ENCODE measurements around the gene GRM4.

Gene GRM4

DNA sequence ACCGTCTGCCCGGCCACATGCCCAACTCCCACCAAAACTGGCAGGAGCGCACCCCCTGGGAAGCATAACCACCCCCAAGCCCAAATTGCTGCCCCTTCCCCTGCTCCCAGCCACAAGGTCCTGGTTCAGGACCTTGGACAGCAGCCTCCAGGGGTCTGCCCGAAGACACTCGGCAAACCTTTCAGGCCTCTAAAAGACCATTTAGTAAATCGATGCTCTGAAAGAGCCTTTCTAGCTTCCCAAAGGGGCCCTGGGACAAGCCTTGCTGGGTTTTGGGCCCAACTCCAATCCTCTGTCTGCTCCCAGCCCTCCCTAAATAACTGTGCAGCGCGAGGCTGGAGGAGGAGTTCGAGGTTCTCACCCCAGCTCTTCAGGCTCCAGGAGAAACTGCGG, 30.5 kb downstream of the GRM4 start:
- Histone ChIP-seq H3K27ac (no peak overlapping the region), H3K4me3 (no peak overlapping the region)

DNA sequence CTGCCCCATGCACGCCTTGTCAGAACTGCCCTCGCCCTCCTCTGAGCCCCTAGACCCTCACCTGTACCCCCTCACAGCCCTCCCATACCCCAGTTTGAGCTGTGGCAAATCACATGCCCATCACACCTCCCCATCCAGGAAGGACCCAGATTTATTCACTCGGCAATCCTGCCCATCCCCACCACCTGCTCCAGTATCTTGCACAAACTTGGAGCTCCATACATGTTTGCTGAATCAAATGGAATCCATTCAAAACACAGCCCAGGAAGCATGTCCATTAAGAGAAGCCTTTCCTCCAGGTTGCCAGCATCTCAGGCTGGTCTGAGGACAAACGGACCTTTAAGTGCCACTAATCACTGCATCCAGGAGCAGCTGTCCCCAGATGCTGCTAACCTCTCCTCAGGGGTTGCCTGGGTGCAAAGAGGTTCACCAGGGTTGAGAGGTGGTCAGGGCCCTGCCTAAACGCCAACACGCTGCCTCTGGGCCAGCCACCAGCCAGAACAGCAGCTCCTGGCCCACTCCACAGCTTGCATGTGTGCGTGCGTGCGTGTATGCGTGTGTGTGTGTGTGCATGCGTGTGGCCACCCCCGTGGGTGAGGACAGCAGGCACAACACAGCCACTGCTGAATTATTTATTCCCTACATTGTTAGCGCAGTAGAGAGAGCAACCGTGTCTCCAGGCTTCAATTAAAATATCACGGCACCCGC, 31.0 kb downstream of the GRM4 start:
- H3K27ac ChIP-seq, result no peak overlapping the region

DNA sequence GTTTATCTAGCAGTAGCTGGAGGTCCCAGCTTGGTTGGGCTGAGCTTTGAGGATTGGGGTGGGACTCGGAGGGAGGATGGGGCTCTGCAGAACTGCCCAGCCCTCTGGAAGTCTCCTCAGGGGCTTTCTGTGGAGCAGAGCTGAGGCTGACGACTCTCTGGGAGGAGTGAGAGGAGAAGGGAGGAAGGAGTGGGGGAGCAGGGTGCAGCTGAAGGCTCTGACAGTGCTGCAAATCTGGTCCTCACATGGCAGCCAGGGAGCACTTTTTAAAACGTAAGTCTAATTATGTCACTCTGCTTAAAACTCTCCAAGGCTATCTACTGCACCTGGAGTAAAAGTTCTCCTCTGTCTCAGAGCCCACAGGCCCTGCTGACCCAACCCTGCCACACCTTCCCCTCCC, 32.4 kb downstream of the GRM4 start:
- Histone ChIP-seq H3K27ac (no peak overlapping the region), H3K4me3 (no peak overlapping the region)

More for the DNA sequence above, 31.0 kb downstream of the GRM4 start:
- no peak overlapping the region for H3K4me3 ChIP-seq

DNA sequence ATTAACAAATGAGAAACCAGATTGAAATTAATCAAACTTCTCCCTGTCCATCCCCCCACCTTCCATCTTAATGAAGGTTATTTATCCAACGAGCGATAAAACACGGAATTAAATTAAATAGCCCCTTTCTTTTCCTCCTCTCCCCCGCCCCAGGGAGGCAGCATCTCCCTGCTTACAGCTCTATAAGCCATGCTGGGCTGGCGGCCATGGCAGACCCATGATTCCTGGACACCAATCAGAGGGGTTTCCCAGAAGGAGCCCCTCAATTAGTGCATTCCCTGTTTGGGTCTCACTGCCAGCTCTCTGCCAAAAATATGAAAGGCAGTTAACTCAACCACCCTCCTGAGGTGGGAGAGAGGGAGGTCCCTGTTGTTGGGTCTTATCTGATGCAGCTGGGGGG, 33.8 kb downstream of the GRM4 start:
- no peak overlapping the region for H3K4me3 ChIP-seq

DNA sequence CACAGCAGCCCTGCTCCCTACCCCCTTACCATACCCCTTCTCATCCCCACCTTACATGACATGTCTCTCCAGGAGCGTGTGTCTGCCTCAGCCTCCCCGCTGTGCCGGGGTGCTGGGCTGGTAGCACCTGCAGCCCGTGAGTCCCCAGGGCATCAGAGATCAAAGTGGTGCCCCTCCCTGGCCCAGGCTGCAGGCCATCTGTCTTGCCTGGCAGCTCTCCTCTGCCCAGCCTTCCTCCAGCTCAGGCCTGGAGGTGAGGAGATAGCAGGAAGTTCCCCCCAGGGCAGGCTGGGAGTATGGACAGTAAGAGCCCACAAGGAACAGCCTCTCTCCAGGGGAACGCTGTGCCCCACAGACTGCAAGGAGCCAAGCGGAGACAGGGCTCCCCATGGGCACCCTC, 35.3 kb downstream of the GRM4 start:
- no peak overlapping the region for H3K27ac ChIP-seq
- no peak overlapping the region for H3K4me3 ChIP-seq

More for the DNA sequence above, 33.8 kb downstream of the GRM4 start:
- H3K27ac ChIP-seq, result no peak overlapping the region

DNA sequence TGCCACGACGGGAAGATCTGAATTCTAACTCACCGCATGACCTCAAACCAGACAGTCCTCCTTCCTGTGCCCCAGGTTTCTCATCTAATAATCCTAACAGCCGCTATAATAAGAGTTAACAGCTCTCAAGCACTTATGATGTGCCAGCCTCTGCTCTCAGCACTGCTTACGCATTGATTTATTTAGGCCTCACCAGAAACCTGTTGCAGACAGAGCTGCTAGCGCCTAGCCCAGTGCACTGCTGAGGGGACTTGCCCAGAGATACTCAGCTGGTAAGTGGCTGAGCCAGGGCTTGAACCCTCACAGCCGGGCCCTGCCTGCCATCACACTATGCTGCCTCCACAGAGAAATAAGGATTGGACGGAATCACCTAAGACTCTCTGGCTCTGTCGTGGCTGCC, 37.7 kb downstream of the GRM4 start:
- H3K27ac ChIP-seq, result no peak overlapping the region
- no peak overlapping the region for H3K4me3 ChIP-seq

DNA sequence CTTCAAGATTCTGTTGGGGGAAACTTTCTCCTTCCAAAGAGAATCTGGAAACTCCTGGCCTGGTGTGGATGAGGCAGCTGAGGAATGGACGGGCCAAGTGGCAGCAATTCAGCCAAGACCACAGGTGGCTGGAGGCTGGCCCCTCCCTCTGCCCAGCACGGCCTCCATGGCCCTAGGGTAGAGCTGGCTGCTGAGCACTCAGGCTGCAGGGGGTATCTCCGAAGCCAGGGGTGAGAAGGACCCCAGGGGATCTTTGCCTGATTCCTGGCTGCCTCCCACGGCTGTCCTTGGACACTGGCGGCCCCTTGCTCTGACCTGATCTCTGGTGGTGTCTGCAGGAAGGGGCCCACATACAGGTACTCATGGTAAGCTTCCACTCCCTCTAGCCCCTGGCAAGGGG, 39.0 kb downstream of the GRM4 start:
- no peak overlapping the region for H3K4me3 ChIP-seq
- no peak overlapping the region for H3K27ac ChIP-seq

DNA sequence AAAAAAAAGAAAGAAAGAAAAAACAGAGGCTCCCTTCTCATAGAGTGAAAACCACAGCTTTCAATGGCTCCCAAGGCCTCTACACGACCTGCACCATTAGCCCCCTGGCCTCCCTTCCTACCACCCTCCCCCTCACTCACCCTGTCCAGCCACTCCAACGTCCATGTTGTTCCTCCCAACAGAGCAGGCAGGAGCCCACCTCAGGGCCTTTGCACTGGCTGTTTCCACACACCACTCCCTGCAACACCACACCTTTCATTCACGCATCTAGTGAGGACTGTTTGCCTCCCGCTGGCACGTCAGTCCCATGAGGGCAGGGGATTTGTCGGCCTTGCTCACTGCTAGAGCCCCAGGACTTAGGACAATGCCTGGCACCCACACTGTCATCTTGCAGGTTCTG, 39.5 kb downstream of the GRM4 start:
- no peak overlapping the region for H3K4me3 ChIP-seq
- H3K27ac ChIP-seq, result no peak overlapping the region

DNA sequence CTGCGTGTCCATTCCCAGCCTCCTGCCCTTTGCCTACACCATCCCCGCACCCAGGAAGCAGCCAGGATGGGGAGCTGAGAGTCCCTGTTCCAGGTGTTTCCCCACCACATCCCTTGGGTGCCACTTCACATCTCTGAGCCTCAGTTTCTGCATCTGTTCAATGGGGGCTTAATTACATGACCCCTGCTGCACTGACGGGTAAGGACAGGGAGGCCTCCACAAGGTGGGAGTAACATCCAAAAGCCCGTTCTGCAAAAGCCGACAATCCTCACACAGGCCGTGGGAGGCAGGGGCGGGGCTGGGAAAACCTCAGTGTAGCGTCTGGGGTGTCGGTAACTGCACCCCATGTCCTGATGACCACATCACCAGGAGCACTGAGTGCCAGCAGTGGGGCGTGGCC, 41.3 kb downstream of the GRM4 start:
- Histone ChIP-seq H3K4me3 (no peak overlapping the region), H3K27ac (no peak overlapping the region)

DNA sequence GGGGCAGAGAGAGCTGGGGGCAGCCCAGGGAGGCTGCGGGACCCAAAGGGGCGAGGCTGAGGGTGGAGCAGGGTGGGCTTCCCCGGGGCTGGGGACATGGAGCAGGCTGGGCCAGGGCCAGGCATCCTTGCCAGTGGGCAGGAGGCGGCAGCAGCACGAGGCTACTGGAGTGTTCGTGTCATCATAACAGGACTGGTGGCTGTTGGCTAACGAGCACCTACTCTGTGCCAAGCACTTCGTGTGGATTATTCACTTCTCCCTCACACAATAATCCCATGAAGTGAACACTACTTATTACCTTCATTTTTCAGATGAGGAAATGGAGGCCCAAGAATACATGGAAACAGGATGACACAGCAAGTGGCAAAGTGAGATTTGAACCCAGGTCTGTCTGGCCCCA, 41.7 kb downstream of the GRM4 start:
- Histone ChIP-seq H3K4me3 (no peak overlapping the region), H3K27ac (no peak overlapping the region)

DNA sequence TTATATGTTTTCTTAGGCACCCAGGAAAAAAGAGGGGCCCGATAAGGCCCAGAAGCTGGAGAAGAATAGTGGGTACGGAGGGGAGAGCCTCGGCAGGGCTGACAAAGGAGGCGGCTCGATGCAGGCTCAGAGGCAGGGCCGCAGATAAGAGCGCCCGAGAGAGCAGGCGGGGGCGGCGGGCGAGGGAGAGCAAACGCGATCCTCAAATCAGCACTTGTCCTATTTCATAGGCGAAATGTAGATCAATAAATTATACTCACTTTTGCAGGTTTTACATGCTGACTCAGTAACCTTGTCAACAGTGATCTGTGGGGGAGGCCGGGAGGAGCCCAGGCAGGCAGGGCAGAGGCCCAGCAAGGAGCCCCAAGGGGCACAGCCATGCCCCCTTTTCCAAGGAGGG, 42.6 kb downstream of the GRM4 start:
- H3K4me3 ChIP-seq, result no peak overlapping the region
- H3K27ac ChIP-seq, result peak overlapping the region in 1 of 21 experiments; percentile 13

DNA sequence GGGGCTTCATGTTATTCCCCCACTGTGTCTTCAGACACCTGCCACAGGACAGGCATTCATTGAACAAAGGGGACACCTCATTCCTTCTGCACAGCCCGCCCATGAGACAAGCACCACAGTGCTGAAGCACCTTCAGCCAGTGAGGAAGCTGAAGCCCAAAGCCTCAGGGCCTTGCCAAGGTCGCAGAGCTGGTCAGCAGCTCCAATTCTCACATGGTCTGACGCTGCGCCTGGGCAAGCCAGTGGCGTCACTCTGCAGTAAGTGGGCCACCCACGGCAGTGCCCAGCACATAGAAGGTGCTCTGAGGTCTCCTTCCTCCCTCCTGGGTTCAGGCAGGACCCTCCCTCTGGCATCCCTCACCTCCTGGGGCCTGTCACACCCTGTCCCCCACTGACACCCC, 43.2 kb downstream of the GRM4 start:
- Histone ChIP-seq H3K27ac (no peak overlapping the region), H3K4me3 (no peak overlapping the region)

DNA sequence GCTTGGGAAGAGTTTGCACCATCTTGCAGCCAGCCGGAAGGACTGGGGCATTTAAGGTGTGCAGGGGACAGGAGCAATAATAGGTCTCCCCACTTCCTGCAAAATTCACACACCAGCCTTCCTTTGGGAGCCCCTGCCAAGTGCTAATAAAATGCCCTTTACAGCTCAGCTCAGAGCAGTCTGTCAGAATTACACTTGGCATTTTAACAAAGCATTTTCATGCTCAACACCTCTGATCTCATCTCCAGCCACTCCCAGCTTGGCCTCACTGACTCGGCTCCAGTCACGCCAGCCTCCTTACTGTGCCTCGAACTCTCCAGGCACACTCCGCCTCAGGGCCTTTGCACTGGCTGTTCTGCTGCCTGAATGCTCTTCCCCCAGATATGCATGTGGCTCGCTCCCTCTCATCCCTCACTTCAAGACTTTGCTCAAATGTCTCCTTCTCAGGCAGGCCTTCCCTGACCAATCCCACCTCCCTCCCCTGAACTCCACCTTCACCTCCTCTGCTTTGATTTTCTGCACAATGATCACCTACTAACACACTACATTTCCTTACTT, 43.7 kb downstream of the GRM4 start:
- Histone ChIP-seq H3K27ac (no peak overlapping the region), H3K4me3 (no peak overlapping the region)

DNA sequence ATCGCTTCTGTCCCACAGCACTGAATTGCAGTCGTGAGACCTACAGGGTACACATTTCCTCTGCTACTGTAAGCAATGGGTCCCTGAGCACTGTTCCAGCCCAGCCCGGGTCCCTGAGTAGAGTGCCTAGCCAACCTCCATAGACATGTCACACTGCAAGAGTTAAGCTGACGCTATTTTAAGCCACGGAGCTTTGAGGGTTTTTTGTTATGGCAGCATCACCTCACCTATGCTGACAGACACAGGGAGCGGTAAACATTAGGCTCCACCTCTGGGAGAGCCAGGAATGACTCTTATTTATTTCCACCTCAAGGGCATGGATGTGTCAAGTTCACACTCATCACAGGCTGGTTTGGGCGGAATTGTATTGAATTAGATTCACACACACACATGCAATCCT, 45.1 kb downstream of the GRM4 start:
- Histone ChIP-seq H3K4me3 (no peak overlapping the region), H3K27ac (no peak overlapping the region)

DNA sequence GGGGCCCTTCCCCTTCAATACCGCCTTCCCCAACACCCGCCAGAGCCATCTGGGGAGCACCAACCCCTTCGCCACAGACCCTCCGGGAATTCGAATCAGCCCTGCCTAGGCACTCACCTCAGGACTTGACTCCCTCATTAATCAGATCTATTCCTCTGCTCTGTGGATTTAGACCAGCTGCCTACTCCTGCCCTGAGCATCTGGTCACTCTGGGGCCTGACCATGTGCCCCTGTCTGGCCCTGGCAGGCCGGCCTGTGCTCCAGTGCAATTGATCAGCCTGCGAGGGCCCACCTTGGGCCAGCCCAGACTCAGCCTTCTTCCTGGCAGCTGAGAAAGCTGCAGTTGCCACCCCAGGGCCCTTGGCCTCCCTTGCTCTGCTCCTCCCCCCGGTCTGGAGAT, 46.0 kb downstream of the GRM4 start:
- Histone ChIP-seq H3K27ac (no peak overlapping the region), H3K4me3 (no peak overlapping the region)

DNA sequence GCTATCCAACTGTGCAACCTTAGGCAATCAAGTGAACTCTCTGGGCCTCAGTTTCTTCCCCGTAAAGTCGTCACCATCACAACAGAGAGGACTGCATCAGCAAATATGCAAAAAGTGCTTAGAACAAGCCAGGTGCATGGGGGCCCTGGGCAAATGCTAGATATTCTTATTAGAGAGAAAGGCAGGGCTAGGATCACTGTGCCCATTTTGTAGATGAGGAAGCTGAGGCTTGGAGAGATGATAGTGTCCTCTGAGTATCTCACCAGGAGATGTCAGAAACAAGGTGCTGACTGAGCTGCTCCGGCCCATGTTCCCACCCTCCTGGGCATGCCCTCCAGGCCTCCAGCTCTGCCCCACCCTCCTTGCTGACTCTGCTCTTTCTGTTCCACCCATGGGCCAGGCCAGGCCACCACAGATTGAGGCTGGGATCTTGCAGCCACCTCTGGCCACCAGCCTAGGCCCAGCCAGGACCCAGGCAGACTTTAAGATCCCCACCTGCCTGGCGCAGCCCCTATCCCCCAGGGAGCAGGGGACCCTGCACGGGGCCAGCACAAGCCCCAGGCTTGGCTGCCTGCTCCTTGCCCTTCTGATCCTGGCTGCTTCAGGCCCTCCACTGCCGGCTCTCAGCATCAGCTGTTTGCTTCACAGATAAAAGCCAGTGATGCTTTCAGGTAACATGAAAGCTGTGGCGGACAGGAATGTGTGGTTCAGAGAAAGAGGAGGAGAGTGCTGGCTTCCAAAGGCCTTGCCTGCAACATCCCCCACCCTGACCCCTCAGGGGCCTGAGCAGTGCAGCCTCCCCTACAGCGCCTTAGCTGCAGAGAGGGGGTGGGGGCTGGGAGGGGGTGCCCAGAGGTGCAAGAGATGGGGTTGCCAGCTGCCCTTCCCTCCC, 47.6 kb downstream of the GRM4 start:
- H3K4me3 ChIP-seq, result no peak overlapping the region

DNA sequence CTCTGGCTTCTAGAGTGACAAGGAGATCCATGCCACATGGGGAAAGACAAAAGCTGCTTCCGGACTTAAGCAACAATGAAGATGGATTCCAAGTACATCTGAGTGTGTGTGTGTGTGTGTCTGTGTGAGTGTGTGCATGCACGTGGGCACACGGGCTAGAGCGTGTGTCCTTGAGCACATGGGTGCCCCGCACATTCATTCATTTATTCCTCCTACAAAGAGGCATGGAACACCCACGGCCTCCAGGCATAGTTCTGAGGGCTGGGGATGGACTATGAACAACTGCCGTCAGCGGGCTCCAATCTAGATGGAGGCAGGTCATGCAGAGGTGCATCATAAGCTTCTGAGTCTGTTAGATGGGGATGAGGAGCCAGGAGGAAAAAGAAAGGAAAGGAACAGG, 49.1 kb downstream of the GRM4 start:
- H3K4me3 ChIP-seq, result no peak overlapping the region
- H3K27ac ChIP-seq, result no peak overlapping the region

More for the DNA sequence above, 47.6 kb downstream of the GRM4 start:
- no peak overlapping the region for H3K27ac ChIP-seq

DNA sequence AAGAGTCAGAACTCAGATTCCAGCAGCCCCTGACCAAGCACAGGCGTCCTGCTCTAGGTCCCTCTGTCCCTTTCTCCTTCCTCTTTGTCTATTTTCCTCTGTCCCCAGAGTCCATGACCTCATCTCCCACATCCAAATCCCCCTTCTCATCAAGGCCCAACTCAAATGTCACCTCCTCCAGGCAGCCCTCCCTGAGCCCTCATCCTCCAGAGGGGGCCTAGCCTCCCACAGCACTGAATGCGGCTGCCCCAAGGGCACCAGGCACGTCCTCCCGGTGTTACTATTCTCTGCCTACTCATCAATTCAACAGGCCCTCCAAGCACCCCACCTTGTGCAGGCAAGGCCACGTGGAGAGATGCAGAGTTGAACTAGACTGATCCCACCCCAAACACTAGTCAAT, 49.7 kb downstream of the GRM4 start:
- no peak overlapping the region for H3K4me3 ChIP-seq
- H3K27ac ChIP-seq, result no peak overlapping the region

DNA sequence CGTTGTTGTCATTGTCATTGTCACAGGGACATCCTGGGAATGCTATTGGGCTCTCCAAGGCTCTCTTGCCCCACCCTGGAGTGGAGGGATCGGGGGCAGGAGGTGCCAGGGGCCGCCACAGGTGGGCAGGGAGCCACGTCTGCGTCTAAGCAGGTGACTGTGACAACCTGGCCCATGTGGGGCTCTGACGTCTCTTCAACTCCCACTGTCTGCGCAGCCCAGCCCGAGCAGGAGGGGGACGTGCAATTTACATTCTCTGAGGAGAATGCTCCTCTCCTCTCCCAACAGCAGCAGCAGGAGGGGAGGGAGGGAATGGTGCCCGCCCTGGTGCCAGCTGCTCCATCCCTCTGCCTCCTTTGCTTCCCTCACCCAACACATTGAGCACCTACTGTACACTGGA, 50.1 kb downstream of the GRM4 start:
- H3K4me3 ChIP-seq, result no peak overlapping the region
- no peak overlapping the region for H3K27ac ChIP-seq

DNA sequence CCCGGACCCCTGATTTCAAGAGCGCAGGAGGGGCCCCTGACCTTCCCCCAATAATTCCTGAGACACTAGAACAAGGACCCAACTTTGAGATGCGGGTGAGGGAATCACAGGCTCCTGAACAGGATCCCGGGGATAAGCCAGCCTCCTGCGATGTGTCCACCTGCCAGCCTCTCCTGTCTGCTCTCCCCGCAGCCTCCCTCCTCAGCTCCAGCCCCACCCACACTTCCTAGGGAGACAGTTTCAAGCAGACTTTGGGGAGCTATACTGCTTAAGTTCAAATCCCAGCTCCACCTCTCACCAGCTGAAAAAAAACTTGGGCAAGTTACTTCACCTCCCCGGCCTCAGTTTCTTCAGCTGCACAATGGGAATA, 50.8 kb downstream of the GRM4 start:
- H3K4me3 ChIP-seq, result no peak overlapping the region
- H3K27ac ChIP-seq, result no peak overlapping the region

DNA sequence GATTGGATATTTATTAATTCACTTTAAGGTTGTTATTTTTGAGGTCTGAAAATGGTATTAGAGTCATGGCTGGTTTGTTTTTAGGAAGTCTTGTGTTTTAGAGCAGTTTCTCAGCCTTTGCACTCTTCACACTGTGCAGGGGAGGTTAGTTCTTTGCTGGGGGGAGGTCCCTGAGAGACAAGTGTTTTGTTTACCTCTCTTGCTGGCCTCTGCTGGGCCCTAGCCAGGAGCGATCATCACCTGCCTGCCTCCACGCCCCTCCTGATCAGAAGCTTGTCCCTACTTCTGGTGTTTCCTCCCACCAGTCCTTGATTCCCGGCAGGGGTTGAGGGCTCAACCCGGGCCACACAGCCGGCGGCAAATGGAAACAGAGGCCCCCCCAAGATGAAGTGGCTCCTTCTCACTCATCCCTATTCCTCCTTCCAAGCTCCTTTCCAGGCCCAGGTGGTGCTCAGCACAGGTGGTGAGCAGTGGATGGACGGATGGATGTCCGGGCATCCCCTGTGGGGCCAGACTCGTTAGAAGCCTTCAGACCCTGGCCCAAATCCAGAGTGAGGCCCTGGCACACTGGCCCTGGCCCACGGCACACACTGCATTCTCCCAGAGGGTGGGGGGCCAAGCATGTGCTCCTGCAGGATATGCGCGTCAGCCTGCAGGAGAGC, 51.3 kb downstream of the GRM4 start:
- Histone ChIP-seq H3K27ac (no peak overlapping the region), H3K4me3 (no peak overlapping the region)

Data from skin epidermis (tissue), 12 donors.